Measurements from ENCODE around the gene ARL8A. TPM values are rescaled to one million over a fixed set of nuclear protein-coding genes. Genes with fewer than 3 reads are reported as not detected.

Gene ARL8A
- total RNA-seq, 4 donors from 2014 or later, result 41.1 to 60.8 (median 53.6) TPM

DNA sequence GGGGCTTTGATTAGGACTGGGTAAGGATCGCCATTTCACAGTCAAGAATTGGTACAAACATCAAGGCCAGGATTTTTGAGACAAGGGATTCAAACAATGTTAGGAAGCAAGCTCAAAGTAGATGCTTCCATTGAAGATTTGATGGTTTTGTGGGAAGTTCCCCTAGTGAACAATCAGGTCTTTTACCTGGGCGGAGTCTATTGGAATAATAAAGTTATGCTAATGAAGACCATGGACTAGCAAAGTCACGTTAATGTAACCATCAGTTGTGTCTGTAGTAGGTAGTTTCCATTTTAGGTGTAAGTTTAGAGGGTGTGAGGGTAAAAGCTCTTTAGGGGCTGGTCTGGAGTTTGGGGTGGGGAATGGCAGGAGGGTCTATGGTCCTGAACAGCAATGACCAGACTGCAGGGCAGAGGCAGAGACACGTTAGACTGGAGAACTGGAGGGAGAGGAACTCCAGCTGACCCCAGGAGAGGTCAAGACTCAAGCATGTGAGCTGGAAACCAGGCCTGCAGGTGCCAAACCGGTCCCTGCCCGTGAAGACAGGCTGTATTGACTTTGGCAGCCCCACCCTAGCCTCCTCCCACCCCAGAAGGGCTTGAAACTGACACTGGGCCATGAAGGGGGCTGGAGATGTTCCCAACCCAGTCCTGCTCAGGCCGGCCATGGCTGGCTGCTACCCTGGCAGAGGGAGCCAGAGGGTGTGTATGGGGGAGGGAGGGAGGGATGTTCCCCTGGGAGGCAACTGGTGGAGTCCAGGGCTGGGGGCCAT, 57.8 kb downstream of the ARL8A start:
- no peak for TF ChIP-seq POLR2A (IDR thresholded peaks at IDR 0.05; ENCODE audit: low read depth)
- TF ChIP-seq POLR2AphosphoS5 (IDR thresholded peaks at IDR 0.05), result no peak
- no peak for TF ChIP-seq EP300 (IDR thresholded peaks at IDR 0.05)
- no peak for TF ChIP-seq CTCF (IDR thresholded peaks at IDR 0.05)
- DNase-seq (ENCODE audit: extremely low spot score), result no peak
- no peak overlapping the region for H3K4me3 ChIP-seq
- no peaks in the 10 kb centered on the region for H3K27me3 ChIP-seq
- intact Hi-C loops (cut with DNase I), result no loop called here
- H3K9me3 ChIP-seq, result no peaks in the 10 kb centered on the region
- no peak overlapping the region for H3K27ac ChIP-seq (replicated peaks in 1 of 4)
- WGBS, result 60% methylated on average over 7 of the region's 7 CpGs
- no peaks in the 10 kb centered on the region for H3K36me3 ChIP-seq
- peaks cover 0 to 16% (median 9%) of the 10 kb centered on the region in 4 donors for H3K4me1 ChIP-seq

DNA sequence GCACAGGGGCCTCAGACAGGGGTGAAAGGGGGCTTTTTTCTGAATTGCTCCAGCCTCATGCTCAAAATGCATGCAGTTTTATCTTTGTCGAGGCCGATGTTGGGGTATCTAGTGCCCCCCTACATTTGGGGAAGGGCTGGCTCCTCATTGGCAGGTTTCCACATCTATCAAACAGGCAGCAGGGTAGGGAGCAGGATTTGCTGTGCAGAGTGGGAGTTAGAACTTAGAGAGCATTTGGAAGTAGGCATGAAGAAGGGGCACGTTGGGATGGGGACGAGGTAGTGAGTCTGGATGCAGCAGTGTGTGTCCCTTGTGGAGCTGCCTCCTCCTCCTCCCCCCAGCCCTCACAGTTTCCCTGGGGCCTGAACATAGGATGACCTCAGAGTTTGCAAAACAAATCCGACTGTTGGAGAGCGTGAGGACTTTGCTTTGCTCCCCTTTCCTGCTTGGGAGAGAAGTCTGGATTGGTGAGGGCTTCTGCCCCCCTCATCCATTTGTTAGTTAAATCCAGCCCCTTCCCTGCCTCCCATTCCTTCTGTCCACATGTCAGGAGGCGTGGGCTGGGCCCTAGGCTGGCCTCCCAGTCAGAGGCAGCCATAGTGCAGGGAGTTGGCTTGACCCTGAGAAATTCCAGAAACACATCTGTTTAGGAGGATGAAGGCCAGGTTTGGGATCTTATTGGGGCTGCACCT, 58.7 kb downstream of the ARL8A start:
- H3K27ac ChIP-seq (replicated peaks in 1 of 4), result peak overlapping the region in 1 of 4 donors; percentile 13
- 83% methylated on average over 7 of the region's 7 CpGs for WGBS
- TF ChIP-seq POLR2A (IDR thresholded peaks at IDR 0.05; ENCODE audit: low read depth) (no peak), CTCF (IDR thresholded peaks at IDR 0.05) (no peak), POLR2AphosphoS5 (IDR thresholded peaks at IDR 0.05) (no peak)
- H3K4me1 ChIP-seq, result peaks cover 0 to 16% (median 9%) of the 10 kb centered on the region in 4 donors
- no peaks in the 10 kb centered on the region for H3K27me3 ChIP-seq
- H3K9me3 ChIP-seq, result no peaks in the 10 kb centered on the region
- intact Hi-C loops (cut with DNase I), result no loop called here
- no peaks in the 10 kb centered on the region for H3K36me3 ChIP-seq
- H3K4me3 ChIP-seq, result no peak overlapping the region
- DNase-seq (ENCODE audit: extremely low spot score), result no peak

- no peaks in the 10 kb centered on the region for H3K27me3 ChIP-seq
- H3K9me3 ChIP-seq, result no peaks in the 10 kb centered on the region
- WGBS, result 71% methylated on average over 16 of the region's 16 CpGs
- H3K36me3 ChIP-seq, result no peaks in the 10 kb centered on the region
- H3K4me3 ChIP-seq, result no peak overlapping the region
- H3K4me1 ChIP-seq, result peaks cover 0 to 16% (median 9%) of the 10 kb centered on the region in 4 donors
- TF ChIP-seq CTCF (IDR thresholded peaks at IDR 0.05) (no peak), POLR2AphosphoS5 (IDR thresholded peaks at IDR 0.05) (no peak), POLR2A (IDR thresholded peaks at IDR 0.05; ENCODE audit: low read depth) (no peak), EP300 (IDR thresholded peaks at IDR 0.05) (no peak)
- intact Hi-C loops (cut with DNase I), result no loop called here
- no peak for DNase-seq (ENCODE audit: extremely low spot score)
- H3K27ac ChIP-seq (replicated peaks in 1 of 4), result peak overlapping the region in 1 of 4 donors; percentile 17
Measured at GRCh38 chr1:202084791-202085681, 59.5 kb downstream of the ARL8A start.

Small RNA genes within 50 kb of the gene (small RNA-seq; reads per million reads assigned to genes)
- 0 reads per million in 3 donors for gene CRIP1P3

Other genes with a start within 250 kb of the ARL8A start
- 1,000 to 10,000 TPM; 1,021 to 1,618 (median 1,290) TPM for gene LMOD1, start 198.2 kb downstream of the ARL8A start, total RNA-seq
- gene TIMM17A, start 189.2 kb downstream of the ARL8A start, total RNA-seq, result 10 to 100 TPM; 30.7 to 46.1 (median 32.4) TPM
- gene RNPEP, start 162.1 kb downstream of the ARL8A start, total RNA-seq, result 10 to 100 TPM; 33.0 to 49.0 (median 44.0) TPM
- gene ELF3, start 134.2 kb downstream of the ARL8A start, total RNA-seq, result 1 to 10 TPM in 2 of 4 donors, under 1 TPM in 1, not detected in 1; 0.17 to 2.9 (median 1.2) TPM
- under 1 TPM in 3 of 4 donors, not detected in 1; 0.17 to 0.69 (median 0.58) TPM for gene GPR37L1, start 21.8 kb downstream of the ARL8A start, total RNA-seq
- 1 to 10 TPM in 2 of 4 donors, under 1 TPM in 2; 0.78 to 2.5 (median 1.3) TPM for gene PTPN7, start 15.9 kb upstream of the ARL8A start, total RNA-seq
- gene LGR6, start 49.1 kb upstream of the ARL8A start, total RNA-seq, result 1 to 10 TPM in 1 of 4 donors, under 1 TPM in 2, not detected in 1; under 0.01 to 1.2 (median 0.78) TPM
- gene UBE2T, start 197.2 kb upstream of the ARL8A start, total RNA-seq, result 1 to 10 TPM; 1.5 to 2.0 (median 1.8) TPM
- 1,000 to 10,000 TPM in 2 of 4 donors, 100 to 1,000 TPM in 2; 692 to 1,262 (median 949) TPM for gene PPP1R12B, start 204.0 kb upstream of the ARL8A start, total RNA-seq